NOMO-1 treated with DMSO at 0.1 percent for 48 hours (cell line): ENCODE results near the gene RNF121.
"Not testable (repeated sequence)": the region's sequence is repeated elsewhere in the genome, so short reads cannot be mapped to it uniquely, and the experiment has no call there.

Experiments
- DNase-seq: peaks from one replicate; lab custom pipeline; 2025; ENCODE audit not compliant: unreplicated experiment; lab: John Stamatoyannopoulos, UW

The RNF121 gene

DNA sequence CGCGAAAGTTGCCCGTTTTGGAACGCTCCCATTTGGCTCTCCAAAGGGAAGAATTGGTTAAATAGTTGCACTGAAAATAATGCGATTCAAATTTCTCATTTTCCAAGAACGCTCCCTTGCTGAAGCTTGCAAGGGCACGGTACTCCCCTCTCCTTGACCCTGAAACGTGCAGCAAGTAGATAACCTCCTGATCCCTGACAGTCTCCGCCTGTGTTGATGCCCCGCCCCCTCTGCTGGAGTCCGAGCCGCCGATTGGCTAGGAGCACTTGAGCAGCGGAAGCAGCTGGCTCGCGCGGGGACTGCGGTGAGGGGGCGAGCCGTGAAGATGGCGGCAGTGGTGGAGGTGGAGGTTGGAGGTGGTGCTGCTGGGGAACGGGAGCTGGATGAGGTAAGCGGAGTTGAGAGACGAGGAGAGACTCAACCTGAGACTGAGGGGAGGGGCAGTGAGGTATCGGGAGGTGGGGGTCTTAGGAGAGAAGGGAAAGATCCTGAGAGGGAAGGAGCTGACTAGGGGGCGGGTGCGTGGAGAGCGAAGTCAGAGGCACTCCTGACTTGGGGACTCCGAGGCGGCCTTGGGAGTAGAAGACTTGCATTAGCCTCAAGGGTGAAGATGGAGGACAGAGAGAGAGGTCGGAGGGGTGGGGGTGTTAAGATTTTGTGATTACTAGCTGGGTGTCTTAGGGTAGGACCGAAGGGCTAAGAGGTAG lies at the start of gene RNF121:
Gene RNF121, plus strand, starts transcription at position 310 of the 707 bp plus-strand sequence. Its CDS starts 16 bp downstream, at position 326.
- peak; percentile 97 for DNase-seq

DNA sequence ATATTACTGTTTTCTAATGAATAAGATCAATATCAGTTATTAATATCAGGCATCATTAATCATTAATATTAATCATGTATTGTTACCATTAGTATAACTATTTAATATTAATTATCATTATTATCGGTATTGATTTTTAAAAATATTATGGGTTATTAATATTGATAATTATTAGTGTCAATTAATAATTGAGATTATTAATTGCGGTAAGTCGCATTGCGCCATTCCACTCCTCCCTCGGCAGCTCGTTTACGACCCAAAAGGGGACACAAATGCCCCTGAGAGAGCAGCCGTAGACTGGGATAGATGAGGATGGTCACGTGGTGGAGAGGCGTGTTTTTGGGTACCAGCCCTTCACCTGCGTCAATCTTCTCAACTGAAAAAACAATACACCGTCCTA lies 43.0 kb upstream of the RNF121 start:
- not testable (repeated sequence) for DNase-seq

DNA sequence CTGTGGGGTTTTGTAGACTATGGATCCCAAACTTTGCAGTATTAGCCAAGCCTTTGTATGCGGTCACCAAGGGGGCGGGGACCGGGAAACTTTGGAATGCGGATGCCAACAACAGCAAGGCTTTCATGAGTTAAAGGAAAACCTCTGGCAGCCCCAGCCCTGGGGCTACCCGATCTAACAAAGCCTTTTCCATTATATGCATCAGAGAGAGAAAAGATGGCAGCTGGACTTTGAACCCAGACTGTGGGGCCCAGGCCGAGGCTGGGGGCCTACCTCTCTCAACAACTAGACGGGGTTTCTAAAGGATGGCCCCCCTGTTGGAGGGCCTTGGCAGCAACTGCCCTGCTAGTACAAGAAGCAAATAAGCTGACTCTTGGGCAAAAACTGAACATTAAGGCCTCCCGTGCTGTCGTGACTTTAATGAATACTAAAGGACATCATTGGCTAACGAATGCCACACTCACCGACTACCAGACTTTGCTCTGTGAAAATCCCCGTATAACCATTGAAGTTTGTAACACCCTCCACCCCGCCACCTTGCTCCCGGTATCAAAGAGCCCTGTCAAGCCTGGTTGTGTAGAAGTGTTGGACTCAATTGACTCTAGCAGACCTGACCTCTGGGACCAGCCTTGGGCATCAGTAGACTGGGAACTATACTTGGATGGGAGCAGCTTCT lies 40.4 kb upstream of the RNF121 start:
- not testable (repeated sequence) for DNase-seq

DNA sequence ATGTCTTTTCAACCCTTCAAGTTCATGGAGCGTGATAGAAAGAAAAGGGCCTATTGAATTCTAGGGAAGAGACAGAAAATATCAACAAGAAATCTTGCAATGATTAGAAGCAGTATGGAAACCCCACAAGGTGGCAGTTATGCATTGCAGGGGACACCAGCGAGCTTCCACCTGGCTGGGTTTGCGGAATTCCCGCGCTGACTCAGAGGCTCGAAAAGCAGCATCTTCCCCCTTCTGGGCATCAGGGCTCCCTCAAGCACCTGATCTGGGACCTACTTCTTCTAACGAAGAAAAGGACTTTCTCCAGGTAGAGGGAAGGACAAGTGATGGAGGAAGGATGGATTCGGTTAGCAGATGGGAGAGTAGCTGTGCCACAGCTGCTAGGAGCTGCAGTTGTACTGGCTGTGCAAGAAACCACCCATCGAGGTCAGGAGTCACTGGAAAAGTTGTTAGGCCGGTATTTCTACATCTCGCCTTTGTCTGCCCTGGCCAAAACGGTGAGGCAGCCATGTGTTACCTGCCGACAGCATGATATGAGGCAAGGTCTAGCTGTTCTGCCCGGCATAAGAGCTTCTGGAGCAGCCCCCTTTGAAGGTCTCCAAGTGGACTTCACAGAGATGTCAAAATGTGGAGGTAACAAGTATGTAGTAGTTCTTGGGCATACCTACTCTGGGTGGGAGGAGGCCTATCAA lies 39.5 kb upstream of the RNF121 start:
- not testable (repeated sequence) for DNase-seq

DNA sequence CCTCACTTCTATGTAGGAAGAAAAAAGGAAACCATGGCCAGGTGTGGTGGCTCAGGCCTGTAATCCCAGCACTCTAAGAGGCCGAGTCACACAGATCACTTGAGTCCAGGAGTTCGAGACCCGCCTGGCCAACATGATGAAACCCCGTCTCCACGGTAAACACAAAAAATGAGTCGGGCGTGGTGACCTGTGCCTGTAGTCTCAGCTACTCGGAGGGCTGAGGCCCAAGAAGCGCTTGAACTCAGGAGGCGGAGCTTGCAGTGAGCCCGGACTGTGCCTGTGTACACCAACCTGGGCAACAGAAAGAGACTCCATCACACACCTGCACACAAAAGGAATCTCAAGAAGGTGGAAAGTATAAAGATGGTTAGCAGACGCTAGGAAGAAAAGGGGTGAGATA lies 32.9 kb upstream of the RNF121 start:
- no peak for DNase-seq

DNA sequence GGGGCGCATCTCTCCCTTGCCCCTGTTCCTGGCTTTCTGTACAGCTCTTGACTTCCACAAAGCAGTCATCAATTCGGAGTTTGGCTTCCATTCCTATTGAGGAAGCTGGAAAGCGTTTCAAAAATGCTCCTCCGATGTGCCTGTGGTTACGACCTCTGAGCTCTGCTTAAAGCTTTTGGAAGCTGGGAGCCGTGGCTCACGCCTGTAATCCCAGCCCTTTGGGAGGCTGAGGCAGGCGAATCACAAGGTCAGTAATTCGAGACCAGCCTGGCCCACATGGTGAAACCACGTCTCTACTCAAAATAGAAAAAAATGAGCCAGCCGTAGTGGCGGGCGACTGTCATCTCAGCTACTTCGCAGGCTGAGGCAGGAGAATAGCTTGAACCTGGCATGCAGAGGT lies 27.7 kb upstream of the RNF121 start:
- DNase-seq: not testable (repeated sequence)

DNA sequence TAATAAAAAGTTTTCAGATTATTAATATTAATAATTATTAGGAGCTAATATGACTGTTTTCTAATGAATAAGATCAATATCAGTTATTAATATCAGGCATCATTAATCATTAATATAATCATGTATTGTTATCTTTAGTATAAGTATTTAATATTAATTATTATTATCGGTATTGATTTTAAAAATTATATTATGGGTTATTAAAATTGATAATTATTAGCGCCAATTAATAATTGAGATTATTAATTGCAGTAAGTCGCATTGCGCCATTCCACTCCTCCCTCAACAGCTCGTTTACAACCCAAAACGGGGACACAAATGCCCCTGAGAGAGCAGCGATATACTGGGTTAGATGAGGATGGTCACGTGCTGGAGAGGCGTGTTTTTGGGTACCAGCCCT lies 20.6 kb upstream of the RNF121 start:
- no peak for DNase-seq

DNA sequence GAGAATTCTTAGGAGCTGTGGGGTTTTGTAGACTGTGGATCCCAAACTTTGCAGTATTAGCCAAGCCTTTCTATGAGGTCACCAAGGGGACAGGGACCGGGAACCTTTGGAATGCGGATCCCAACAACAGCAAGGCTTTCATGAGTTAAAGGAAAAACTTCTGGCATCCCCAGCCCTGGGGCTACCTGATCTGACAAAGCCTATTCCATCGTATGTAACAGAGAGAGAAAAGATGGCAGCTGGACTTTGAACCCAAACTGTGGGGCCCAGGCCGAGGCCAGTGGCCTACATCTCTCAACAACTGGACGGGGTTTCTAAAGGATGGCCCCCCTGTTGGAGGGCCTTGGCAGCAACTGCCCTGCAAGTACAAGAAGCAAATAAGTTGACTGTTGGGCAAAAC lies 18.1 kb upstream of the RNF121 start:
- not testable (repeated sequence) for DNase-seq

DNA sequence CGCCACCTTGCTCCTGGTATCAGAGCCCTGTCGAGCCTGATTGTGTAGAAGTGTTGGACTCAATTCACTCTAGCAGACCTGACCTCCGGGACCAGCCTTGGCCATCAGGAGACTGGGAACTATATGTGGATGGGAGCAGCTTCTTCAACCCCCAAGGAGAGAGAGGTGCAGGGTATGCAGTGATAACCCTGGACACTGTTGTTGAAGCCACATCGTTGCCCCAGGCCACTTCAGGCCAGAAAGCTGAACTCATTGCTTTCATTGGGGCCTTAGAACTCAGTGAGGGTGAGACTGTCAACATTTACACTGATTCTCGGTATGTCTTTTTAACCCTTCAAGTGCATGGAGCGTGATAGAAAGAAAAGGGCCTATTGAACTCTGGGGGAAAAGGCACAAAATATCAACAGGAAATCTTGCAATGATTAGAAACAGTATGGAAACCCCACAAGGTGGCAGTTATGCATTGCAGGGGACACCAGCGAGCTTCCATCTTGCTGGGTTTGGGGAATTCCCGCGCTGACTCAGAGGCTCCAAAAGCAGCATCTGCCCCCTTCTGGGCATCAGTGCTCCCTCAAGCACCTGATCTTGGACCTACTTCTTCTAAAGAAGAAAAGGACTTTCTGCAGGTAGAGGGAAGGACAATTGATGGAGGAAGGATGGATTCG lies 17.4 kb upstream of the RNF121 start:
- DNase-seq: not testable (repeated sequence)

DNA sequence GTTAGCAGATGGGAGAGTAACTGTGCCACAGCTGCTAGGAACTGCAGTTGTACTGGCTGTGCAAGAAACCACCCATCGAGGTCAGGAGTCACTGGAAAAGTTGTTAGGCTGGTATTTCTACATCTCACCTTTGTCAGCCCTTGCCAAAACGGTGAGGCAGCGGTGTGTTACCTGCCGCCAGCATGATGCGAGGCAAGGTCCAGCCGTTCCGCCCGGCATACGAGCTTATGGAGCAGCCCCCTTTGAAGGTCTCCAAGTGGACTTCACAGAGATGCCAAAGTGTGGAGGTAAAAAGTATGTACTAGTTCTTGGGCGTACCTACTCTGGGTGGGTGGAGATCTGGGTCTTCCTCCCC lies 16.9 kb upstream of the RNF121 start:
- not testable (repeated sequence) for DNase-seq

DNA sequence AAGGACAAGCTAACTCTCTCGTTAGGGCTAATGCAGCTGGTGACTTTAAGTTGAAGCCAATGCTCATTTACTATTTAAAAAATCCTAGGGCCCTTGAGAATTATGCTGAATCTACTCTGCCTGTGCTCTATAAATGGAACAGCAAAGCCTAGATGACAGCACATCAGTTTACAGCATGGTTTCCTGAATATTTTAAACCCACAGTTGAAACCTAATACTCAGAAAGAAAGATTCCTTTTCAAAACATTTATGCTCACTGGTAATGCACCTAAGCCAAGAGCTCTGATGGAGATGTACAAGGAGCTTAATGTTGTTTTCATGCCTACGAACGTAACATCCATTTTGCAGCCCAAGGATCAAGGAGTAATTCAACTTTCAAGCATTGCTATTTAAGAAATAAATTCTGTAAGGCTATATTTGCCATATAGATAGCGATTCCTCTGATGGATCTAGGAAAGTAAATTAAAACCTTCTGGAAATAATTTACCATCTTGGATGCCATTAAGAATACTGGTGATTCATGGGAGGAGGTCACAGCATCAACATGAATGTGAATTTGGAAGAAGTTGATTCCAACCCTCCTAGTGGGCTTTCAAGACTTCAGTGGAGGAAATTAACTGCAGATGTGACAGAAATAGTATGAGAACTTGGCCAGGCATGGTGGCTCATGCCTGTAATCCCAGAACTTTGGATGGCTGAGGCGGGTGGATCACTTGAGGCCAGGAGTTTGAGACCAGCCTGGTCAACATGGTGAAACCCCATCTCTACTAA lies 14.9 kb upstream of the RNF121 start:
- no peak for DNase-seq

DNA sequence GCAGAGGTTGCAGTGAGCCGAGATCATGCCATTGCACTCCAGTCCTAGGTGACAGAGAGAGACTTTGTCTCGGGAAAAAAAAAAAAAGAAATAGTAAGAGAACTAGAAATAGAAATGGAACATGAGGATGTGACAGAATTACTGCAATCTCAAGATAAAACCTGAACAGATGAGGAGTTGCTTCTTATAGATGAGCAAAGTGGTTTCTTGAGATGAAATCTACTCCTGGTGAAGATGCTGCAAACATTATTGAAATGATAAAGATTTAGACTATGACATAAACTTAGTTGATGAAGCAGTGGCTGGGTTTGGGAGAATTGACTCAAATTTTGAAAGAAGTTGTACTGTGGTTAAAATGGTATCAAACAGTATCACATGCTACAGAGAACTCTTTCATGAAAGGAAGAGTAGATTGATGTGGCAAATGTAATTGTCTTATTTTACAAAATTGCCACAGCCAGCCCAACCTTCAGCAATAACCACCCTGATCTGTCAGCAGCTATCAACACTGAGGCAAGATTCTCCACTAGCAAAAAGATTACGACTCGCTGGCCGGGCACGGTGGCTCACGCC lies 14.1 kb upstream of the RNF121 start:
- no peak for DNase-seq

DNA sequence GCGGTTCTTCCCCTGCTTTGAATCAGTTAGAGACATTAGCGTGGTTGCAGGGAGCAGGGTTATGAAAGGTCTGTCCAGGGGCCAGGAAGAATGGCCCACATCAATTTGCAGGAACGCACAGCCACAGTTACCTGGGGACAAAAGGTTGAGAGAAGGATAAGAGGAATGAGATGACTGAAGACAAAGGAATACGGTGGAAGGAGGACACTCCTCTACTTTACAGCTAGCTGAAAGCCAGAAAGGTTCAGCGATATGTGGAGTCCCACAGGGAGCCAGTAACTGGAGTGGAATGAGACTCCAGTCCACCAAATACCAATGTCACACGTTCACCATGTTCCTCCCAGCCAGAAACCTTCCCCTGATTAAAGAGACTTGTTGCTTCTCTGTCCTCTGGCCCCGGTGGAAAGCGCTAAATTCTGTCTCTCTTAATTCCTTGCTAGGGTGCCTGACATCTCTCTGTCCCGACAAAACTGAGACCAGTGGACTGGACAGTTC lies 11.2 kb upstream of the RNF121 start:
- no peak for DNase-seq

DNA sequence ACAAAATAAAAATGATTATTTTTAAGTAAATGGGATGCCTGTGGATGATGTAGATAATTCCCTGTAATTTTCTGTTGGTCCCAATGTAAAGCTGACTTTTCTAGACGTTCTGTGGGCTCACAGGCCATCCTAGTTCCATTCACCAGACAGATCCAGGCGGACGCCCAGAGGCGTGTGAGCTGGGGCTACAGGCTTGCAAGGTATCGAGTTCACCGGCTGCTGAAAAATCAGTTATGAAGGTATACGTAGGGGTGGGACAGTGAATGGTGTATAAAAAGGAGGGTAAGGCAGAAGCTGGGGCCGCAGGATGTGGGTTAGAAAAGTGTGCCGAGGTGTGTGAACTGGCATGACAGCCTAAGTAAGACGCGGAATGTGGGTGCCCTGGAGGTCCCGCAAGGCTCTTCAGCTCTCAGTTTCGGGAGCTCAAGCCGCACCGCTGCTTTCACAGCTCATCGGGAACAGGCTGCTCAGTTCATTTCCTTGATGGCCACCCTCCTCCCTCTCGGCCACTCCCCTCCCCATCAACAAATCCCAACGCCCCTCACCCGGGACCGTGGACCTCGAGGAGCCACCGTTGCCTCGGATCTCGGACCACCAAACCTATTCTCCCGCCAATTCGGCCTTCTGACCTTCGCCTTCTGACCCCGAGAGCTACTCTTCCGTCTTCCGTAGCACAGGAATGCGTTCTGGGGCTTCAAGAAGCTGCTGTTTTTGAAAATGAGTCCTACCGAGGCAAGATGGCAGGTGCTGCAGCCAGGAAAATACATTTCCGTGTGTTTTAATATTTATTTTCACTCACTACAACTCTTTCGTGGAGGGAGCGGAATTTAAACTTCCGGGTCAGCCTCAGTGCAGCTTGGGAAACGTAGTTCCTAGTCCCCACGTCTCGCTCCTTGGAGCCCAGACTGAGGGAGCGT lies 768 bp upstream of the RNF121 start, which contains the start of gene XNDC1N:
Gene XNDC1N, minus strand, starts transcription at position 775 of the 917 bp plus-strand sequence. CDS start 5,241 bp downstream, outside the sequence.
- peak; percentile 93 for DNase-seq

DNA sequence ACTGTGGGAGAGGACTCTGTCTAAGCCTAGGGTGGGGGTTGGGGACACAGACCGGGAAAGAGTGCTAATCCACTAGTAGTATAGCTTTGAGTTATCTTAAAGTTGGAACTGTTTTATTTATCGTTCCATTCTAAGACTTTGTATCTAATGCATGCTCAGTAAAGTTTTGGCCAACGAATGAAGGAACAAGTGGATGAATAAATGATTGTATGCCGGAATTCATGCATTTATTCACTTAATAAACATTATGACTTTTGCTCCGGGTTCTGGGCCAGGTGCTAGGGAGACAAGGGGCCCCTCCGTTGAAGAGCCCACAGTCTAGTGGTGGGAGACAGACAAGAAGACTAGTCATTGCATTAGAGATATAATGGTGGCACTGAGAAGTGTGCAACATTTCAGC lies 645 bp downstream of the RNF121 start:
- DNase-seq: no peak

DNA sequence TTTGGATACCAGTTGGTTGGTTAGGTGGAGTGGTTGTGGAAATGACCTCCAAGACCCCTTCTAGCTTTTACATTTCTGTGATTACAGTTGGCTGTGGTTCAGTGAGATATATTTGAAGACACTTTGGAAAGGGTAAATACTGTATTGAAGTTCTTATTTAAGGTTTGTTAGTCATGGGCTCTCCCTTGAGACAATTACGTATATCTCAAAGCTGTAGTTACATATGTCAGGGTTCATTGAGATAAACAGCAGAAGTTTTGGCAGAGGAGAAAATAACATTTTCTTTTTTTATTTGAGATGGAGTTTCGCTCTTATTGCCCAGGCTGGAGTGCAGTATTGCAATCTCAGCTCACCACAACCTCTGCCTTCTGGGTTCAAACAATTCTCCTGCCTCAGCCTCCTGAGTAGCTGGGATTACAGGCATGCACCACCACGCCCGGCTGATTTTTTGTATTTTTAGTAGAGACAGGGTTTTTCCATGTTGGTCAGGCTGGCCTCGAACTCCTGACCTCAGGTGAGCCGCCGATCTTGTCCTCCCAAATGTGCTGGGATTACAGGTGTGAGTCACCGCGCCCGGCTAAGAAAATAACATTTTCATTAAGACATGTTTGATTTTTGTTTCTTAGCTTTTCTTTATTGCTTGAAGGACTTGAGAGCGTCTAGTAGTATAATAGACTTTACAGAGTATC lies 1.9 kb downstream of the RNF121 start:
- no peak for DNase-seq

DNA sequence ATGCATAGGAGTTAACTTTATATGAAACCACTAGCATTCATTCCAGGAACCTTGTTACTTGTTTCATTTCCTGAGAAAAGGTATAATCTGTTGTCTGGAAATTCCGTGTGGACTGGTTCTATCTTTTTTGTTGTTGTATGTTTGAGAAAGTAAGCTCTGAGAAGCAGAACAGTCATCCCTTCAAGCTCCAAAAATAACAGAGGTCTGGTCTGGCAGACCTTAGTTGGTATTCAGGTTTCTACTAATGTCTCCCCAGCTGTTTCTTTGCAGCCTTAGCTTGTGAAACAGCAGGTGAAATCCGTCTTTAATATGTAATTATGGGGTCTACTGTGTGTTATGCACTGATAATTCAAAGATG lies 2.4 kb downstream of the RNF121 start:
- no peak for DNase-seq

DNA sequence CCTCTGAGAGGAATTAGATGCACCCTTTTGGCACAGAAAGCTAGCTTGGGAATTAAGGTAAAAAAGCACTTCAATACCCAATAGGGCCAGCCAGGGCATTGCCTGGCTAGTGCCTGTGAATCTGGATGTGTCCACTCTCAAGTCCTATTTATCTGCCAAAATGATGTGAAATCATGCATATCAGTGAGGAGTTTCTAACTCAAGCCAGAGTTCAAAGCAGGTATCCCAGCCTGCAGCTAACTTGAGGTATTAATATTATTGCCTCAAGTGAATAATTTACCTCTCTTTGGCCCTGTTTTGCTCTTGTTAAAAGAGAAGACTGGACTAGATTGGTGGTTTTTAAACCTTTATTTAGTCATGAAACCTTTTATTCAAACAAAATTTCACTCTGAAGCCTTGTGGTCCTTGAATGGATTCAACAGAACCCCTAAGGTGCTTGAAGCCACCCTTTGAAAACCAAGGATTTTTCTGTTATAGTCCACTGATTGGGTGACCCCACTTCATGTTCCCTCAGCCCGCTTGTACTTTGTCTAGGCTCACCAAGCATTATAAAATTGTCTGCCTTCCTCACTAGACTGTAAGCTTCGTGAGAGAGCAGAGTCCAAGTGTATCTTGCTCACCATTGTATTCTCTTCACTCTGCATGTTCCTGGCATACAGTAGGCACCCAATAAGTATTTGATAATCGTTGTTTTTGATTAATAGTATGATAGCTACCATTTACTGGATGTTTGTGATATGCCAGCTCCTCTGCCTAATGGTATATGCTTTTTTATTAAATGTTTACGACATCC lies 4.5 kb downstream of the RNF121 start:
- no peak for DNase-seq
